Omental fat pad (tissue), 4 donors: ENCODE data around the gene APLNR. TPM values are rescaled to one million over a fixed set of nuclear protein-coding genes. Genes with fewer than 3 reads are reported as not detected.

ENCODE experiments used
- ATAC-seq: fragments of 150-250 bp; one replicate; pipeline ENCODE4 v1.9.1; 2016; ENCODE audit warnings: mild to moderate bottlenecking, moderate library complexity; ENCODE audit not compliant: low FRiP score
- DNase-seq: peaks from one replicate; pipeline ENCODE4 v3.0.0-alpha.2; 2019; ENCODE audit warnings: low spot score
- total RNA-seq, 4 donors: library from RNA; depleted of rRNA; stranded (reverse); fragments of >200 nt; gene quantifications; one replicate each; pipeline ENCODE4 v1.1.0, GENCODE V29; 2016
- TF ChIP-seq, protein P1 (sequence below), 3 donors: fragments of 450-650 bp; IDR thresholded peaks; one replicate each; pipeline ENCODE4 v1.5.1; 2016 to 2017; ENCODE audit warnings: antibody characterized with exemption in 3 of 3, mild to moderate bottlenecking in 3 of 3, moderate library complexity in 2 of 3

The APLNR gene
- total RNA-seq, 4 donors from 2014 or later, result 1.3 to 11.2 (median 1.7) TPM

DNA sequence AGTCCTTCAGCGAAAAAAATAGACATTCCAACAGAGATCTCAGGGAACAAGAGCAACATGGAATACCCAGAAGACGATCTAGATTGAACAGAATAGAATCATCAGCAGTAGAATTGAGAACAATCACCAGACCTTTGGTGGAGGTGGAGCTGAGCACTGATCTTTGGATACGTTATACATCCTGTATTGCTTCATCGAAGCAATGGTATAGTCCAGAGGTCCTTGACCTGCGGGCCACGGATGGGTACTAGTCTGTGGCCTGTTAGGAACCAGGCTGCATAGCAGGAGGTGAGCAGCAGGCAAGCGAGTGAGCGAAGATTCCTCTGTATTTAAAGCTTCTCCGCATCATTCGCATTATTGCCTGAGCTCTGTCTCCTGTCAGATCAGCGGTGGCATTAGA lies 37.7 kb downstream of the APLNR start:
- ATAC-seq, result no peak
- TF ChIP-seq, protein P1, sequence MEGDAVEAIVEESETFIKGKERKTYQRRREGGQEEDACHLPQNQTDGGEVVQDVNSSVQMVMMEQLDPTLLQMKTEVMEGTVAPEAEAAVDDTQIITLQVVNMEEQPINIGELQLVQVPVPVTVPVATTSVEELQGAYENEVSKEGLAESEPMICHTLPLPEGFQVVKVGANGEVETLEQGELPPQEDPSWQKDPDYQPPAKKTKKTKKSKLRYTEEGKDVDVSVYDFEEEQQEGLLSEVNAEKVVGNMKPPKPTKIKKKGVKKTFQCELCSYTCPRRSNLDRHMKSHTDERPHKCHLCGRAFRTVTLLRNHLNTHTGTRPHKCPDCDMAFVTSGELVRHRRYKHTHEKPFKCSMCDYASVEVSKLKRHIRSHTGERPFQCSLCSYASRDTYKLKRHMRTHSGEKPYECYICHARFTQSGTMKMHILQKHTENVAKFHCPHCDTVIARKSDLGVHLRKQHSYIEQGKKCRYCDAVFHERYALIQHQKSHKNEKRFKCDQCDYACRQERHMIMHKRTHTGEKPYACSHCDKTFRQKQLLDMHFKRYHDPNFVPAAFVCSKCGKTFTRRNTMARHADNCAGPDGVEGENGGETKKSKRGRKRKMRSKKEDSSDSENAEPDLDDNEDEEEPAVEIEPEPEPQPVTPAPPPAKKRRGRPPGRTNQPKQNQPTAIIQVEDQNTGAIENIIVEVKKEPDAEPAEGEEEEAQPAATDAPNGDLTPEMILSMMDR (IDR thresholded peaks at IDR 0.05), result no peak
- DNase-seq, result no peak

GRCh38 chr11:57197762-57198161 lies 39.3 kb downstream of the APLNR start:
- ATAC-seq (no peak), DNase-seq (no peak)
- TF ChIP-seq, protein P1 (IDR thresholded peaks at IDR 0.05), result no peak

DNA sequence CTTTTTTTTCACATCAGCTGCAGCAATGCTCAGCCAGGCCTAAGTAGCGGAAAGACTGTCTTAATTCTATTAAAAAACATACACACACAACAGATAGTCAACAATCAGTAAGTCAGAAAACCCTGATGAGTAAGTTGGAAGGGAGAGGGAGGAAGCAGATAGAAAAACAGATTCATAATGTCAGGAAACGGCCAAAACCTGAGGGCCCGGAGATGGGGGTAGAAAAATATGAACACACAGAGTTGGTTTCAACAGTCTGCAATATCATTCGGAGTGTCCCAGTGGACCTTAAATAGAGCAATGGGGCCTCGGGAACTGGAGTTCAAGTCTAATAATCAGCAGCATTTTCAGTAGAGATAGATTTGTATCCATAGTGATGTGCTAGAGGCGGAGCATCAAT lies 40.5 kb downstream of the APLNR start:
- no peak for DNase-seq
- no peak for ATAC-seq

GRCh38 chr11:57192316-57192715 lies 44.7 kb downstream of the APLNR start:
- DNase-seq (no peak), ATAC-seq (no peak)
- TF ChIP-seq, protein P1 (IDR thresholded peaks at IDR 0.05), result no peak

More for the DNA sequence above, 40.5 kb downstream of the APLNR start:
- TF ChIP-seq, protein P1 (IDR thresholded peaks at IDR 0.05), result no peak

DNA sequence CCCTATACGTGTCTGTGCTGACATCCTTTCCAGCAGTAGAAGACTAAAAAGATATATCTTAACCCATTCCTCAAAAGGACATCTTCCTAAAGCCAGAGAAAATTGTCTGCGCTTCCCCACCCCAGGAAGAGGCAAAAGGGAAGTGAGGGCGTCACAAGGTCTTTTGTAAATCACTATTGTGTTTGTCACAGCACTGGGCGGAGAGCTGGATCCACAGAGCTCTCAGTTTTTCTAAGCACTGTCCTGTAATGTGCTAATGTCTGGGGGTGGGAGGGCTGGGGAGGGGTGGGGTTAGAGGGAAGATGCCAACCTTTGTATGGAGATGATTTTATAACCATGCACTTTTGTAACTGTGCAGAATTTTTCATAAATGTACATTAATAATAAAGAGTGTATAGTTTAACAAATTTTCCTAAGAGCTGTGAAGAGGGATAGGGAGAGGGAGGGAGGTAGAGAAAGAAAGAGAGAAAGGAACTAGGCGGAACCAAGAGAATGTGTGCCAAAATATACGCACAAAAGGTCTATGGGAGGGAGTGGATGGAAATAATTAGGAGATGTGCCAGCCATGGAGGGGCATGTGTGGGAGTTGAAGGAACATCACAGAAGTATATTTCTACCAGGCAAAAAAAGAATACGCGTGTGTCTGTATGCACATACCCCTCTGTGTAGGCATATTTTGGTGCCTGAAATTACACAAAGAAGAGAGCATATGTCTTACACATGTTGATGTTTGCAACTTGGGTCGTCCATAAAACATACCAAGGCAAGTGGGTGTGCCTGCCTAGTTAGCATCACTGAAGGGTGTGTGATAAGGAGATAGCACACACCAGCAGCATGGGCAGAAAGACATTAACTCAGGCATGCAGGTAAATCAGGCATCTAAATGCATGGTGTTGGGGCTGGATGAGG lies 45.5 kb downstream of the APLNR start:
- no peak for ATAC-seq
- TF ChIP-seq, protein P1 (IDR thresholded peaks at IDR 0.05), result no peak
- no peak for DNase-seq

DNA sequence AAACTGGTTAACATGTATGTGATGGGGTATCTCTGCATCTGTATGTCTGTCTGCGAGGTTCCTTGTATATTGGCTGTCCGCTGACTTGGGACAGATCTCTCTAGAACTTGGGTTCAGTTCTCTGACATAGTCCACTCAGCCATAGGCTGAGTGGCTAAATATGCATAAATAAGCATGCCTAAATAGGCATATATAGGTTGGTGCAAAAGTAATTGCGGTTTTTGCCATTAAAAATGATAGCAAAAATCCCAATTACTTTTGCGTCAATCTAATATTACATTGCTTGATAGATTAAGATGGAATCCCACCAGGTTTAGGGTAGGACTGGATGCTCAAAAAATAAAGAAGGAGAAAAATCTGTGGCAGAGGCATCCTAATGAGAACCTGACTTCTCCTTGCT lies 46.5 kb downstream of the APLNR start:
- ATAC-seq (no peak), DNase-seq (no peak)
- TF ChIP-seq, protein P1 (IDR thresholded peaks at IDR 0.05), result no peak

Other genes with a start within 250 kb of the APLNR start
- not detected for gene OR5AK2, start 248.3 kb downstream of the APLNR start, total RNA-seq
- gene LRRC55, start 55.3 kb downstream of the APLNR start, total RNA-seq, result not detected
- gene TNKS1BP1, start 87.7 kb upstream of the APLNR start, total RNA-seq, result 100 to 1,000 TPM; 119 to 162 (median 137) TPM
- 10 to 100 TPM; 53.5 to 81.8 (median 61.2) TPM for gene SSRP1, start 98.6 kb upstream of the APLNR start, total RNA-seq
- not detected for gene P2RX3, start 101.1 kb upstream of the APLNR start, total RNA-seq
- not detected for gene PRG3, start 143.9 kb upstream of the APLNR start, total RNA-seq
- 1 to 10 TPM in 1 of 4 donors, not detected in 3; 1.0 TPM for gene PRG2, start 153.4 kb upstream of the APLNR start, total RNA-seq
- 100 to 1,000 TPM in 3 of 4 donors, 10 to 100 TPM in 1; 73.3 to 152 (median 112) TPM for gene SLC43A3, start 189.9 kb upstream of the APLNR start, total RNA-seq
- 1 to 10 TPM in 1 of 4 donors, under 1 TPM in 2, not detected in 1; 0.25 to 1.4 (median 0.74) TPM for gene RTN4RL2, start 223.3 kb upstream of the APLNR start, total RNA-seq